GM11168 (cell line): Measurements from ENCODE around the gene SMOC2.

ENCODE experiments used
- in situ Hi-C: fragments of 300-500 bp; cut with MboI; formaldehyde crosslinking; loops from one replicate; pipeline ENCODE4 v1.12.0; 2022; ENCODE audit warnings: low sequenced_read_pairs; ENCODE audit not compliant: unreplicated experiment

The SMOC2 gene

GRCh38 chr6:168637834-168638233, 196.8 kb downstream of the SMOC2 start:
- in situ Hi-C loops = no loop called here

DNA sequence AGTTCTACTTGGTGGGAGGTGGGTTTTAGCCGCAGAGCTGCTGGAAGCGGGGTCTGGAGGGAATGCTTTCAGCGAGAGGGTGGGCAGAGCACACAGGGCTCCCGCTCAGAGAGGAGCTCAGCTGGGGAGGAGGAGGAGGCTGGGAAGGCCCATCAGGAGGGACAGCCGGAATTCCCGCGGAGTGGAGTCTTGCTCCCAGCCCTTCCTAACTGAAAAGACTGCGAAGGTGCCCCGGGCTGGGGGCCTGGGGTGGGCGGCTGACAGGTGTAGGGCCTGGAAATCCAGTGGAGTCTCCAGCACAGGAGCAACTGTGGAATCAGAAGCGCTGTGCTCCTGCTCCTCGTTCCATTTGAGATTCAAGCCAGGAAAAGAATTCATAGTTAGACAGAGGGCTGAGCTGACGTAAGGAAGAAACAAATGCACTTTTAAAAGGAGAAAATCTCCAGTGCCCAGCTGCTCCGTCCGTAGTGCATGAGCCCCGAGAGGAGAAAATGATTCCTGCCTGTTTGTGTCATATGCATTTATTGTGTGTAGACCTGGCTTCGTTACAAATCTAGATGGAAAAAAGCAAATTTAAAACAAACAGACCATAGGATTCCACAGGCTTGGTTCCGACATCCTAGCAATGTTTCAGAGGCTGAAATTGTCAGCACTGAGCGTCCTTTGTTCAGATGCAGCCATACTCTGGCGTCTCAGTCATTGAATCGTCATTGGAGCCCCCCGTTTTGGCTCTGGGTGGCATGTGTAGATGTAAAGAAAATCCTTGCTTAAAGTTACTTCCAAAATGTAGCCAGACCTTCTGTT, 197.7 kb downstream of the SMOC2 start:
- in situ Hi-C loops = no loop called here

DNA sequence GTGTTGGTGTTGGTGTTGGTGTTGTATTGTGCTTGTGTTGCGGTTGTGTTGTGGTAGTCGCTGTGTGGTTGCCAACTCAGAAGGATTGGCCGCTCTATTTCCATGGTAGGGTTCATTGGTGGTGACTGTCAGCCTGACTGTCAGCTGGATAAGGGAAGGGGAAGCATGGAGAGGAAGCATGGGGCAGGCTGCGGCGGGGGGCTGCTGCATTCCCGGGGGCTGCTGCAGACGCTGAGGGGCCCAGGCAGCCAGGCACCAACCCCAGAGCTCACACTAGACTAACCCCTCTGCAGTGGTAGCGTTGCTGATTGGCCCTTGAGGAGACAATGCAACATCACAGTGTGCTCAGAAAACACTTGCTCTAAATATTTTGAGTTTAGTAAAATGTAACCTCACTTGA, 199.2 kb downstream of the SMOC2 start:
- in situ Hi-C loops = no loop called here

GRCh38 chr6:168640768-168641167, 199.8 kb downstream of the SMOC2 start:
- in situ Hi-C loops = no loop called here

DNA sequence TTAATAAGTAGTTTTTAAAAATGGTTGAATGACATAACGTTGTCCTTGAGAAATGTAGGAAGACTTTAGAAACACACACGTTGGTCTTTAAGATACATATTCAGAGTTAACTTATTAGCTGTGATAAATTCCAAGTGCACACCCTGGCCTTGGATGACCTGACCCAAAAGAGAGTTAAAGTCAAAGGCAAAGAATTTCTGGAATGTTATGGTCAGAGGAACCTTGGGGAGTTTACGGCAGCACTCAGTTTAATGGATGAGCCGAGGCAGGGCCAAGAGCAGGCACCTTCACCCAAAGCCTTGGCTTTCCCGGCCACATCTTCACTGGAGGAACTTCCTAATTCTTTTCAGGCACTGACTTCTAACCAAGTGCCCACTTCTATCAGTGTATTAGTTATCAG, 200.5 kb downstream of the SMOC2 start:
- in situ Hi-C loops = no loop called here

DNA sequence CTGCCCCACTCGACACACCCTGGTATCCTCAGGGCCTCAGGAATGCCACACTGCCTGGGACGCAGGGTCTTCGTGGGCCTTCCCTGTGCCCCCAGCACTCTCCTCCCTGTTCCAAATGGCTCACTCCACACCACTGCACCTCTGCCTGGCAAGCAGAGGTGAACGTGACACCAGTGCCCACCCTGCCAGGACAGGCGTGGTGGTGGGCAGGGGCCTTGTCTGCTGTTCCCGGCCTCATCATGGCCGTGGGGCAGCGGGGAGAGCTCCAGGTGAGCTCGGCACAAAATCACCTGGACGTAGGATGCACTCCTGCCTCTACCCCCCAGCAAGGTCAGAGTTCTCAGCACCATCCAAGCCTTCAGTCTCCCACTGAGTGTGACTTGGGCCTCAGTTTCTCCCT, 202.4 kb downstream of the SMOC2 start:
- in situ Hi-C loops = no loop called here

GRCh38 chr6:168645326-168645725, 204.3 kb downstream of the SMOC2 start:
- in situ Hi-C loops = no loop called here

DNA sequence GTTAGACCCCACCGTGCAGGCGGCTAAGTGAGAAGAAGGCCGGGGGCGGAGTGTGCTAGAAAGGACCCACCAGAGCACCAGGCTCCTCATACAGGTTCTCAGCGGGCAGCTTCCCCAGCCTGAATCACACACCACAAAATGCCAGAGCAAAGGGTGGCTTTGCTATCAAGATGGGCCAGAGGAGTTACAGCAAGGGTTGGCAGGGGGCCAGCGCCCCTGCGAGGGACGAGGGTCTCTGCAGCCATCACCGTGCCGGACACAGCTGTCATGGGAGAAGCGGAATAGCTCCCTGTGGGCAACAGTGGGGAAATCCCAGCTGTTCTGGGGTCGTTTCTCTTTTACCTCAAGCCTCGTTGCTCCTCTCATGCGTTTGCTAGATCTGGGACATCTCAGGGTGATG, 206.3 kb downstream of the SMOC2 start:
- in situ Hi-C loops = no loop called here

- in situ Hi-C loops = no loop called here
Measured at GRCh38 chr6:168648240-168649125, 207.5 kb downstream of the SMOC2 start.

- in situ Hi-C loops = no loop called here
Measured at GRCh38 chr6:168649209-168649608, 208.2 kb downstream of the SMOC2 start.

DNA sequence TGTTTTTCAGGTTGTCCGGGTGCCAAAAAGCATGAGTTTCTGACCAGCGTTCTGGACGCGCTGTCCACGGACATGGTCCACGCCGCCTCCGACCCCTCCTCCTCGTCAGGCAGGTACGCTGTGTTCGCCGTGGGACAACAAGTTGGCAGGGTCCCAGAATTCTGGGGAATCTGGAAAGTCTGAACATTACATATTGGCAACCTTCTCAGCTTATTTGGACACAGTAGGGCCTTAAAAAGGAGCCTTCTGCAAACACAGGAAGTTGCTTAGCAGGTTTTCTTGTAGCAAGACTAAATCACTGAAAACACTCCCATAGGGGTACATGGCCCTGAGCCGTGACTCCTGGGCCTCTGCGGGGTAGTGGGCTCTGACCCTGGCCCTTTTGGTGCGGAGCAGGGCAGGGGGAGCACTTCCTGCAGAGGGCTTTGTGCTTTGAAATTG, 209.7 kb downstream of the SMOC2 start:
- in situ Hi-C loops = no loop called here

- in situ Hi-C loops = no loop called here
Measured at GRCh38 chr6:168655462-168656152, 214.6 kb downstream of the SMOC2 start.

DNA sequence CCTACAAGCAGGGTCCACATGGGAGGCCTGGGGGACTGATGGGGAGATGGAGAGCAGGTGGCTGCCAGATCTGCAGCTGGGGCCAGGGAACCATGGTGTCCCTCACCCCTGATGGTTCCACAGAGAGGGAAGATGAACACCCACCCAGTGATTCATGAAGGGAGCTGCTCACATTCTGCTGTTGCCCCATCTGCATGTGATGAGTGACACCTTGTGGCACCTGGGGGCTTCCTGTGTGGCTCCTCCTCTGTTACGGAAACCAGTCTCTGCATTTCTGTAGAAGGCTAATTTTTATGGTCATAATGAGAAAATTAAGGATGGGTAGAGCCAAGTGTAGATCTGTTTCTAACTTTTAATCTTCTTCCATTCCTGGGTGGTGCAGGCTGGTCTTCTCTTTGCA, 217.1 kb downstream of the SMOC2 start:
- in situ Hi-C loops = no loop called here

DNA sequence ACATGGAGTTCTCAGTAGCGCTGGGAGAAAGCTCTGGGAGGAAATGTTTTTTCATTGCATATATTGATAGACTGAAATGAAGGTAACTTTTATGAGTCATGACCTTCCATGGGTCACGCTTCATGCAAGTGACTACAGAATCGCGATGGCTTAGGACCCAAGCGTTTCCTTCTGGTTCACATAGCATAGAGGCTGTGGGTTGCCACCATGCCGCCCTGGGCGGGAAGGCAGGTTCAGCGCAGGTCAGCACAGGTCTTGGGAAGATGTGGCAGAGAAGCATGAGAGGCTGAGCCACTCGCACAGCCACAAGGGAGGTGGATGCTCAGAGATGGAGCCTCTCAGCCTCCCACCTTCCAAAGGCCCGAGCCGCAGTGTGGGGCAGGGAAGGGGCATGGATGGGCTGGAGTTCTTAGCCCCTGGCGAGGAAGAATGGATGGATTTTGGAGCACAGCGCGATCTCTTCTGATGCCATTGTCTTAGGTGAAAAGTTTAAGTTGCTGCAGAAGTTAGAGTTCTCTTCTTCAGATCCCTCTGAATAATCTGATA, 219.5 kb downstream of the SMOC2 start:
- in situ Hi-C loops = no loop called here

DNA sequence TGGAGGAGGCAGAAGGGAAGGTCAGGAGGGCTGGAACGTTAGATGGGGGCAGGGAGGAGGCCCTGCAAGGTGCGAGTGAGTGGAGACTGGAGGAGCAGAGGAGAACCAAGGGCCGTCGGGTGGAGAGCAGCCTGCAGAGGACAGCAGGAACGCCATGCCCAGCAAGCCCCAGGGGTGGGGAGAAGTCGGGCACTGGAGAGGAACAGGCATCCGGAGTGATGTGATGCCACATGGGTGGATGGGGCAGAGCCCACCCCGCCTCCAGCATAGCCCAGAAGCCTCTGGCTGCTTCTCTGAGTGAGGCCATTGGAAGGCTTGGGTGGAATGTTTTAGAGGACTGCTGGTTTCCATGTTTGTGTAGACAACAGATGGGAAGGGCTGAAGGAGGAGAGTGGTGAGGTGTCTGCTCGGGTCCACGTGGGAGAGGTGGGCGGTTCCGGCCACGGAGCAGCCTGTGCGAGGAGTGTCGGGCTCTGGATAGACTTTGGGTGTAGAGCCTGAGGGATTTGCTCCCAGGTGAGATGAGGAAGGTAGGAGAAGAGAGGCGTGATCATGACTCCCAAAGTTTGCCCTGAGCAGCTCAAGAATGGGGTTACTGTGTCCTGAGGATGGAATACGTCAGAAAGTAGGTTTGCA, 221.4 kb downstream of the SMOC2 start:
- in situ Hi-C loops = no loop called here

DNA sequence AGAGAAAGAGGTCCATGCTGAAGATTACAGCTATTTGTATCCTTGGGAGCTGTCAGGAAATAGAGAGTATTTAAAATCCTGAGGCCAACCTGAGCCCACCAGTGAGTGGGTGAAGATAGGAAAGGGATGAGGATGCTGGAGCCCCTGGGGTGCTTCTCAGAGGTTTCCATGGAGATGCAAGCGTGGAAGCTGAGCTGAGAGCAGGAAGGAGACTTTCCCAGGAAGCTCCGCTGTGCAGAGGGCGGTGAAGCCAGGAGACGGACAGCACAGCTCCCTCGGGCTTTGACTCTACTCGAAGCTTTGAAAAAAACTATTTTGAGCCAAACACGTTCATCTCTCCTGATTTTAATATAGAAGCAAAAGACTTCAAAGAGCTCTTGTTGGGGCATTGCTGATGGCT, 222.1 kb downstream of the SMOC2 start:
- in situ Hi-C loops = no loop called here

DNA sequence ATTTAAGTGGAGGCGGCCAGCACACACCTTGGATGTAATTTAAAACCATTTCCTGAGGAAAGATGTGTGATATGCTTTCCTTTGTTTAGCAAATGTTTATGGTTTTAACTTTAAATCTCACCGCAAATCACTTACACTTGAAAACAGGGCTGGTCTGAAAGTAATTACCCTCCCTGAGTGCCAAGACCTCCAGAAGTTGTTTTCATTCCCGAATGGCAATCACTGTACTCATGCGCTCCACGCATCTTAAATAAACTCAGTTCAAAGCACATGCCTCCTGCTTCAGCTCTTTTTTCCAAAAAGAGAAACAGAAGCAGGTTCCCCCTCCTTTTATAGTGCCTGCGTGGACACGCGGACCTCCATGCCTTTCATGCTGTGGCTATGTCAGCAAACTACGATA, 224.0 kb downstream of the SMOC2 start:
- in situ Hi-C loops = no loop called here

- in situ Hi-C loops = no loop called here
Measured at GRCh38 chr6:168666170-168666569, 225.2 kb downstream of the SMOC2 start.

DNA sequence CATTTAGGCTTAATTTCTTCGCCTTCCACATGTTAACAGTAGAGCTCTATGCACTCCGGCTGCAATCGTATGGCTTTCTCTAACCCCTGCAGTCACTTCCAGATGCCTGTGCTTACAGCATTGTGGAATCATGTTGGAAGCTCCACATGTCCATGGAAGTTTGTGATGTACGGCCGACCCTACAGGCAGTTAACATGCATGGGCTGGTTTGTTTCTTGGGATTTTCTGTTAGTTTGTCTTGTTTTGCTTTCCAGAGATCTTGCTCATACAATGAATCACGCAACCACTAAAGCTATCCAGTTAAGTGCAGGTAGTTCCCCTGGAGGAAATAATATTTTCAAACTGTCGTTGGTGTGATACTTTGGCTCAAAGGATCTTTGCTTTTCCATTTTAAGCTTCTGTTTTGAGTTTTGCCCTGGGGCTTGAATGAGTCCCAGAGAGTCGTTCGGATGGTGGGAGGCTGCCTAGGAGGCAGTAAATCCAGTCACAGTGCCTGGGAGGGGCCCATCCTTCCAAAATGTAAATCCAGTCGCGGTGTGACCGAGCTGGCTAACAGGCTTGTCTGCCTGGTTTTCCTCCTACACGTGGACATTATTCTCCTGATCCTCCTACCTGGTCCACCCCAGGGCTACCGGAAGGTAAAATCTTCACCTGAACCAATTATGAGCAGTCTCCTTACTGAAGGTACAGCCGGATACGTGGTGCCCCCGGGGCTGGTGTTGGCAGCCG, 225.9 kb downstream of the SMOC2 start:
- in situ Hi-C loops = no loop called here
